Stomach (tissue), 4 donors: ENCODE data around the gene ADGRF5.
"Not testable (repeated sequence)": the region's sequence is repeated elsewhere in the genome, so short reads cannot be mapped to it uniquely, and the experiment has no call there.

Source experiments
- CTCF ChIP-seq, 7 experiments: fragments of 450-650 bp in 4 of 7; fragments of 200-600 bp in 3 of 7; sonication (generic) in 3 of 7; IDR thresholded peaks; one replicate each; pipeline ENCODE4 v1.5.1; 2016 to 2019; ENCODE audit warnings: antibody characterized with exemption in 7 of 7, control low read depth in 2 of 7, mild to moderate bottlenecking in 1 of 7
- EP300 ChIP-seq: sonication (generic); formaldehyde crosslinking; IDR thresholded peaks from one replicate; pipeline ENCODE4 v1.6.1; 2017; ENCODE audit warnings: antibody characterized with exemption
- POLR2A ChIP-seq, 4 donors: fragments of 450-650 bp; IDR thresholded peaks; one replicate each; pipeline ENCODE4 v1.6.1; 2016; ENCODE audit warnings: antibody characterized with exemption in 4 of 4, control low read depth in 2 of 4, mild to moderate bottlenecking in 1 of 4, moderate library complexity in 1 of 4
- POLR2AphosphoS5 ChIP-seq, 3 donors: sonication (generic); formaldehyde crosslinking; IDR thresholded peaks; one replicate each; pipeline ENCODE4 v1.6.1; 2016; ENCODE audit warnings: antibody characterized with exemption in 3 of 3

- peak in 4 of 7 experiments; percentile 37 to 72 (median 64) for TF ChIP-seq CTCF (IDR thresholded peaks at IDR 0.05)
- TF ChIP-seq POLR2A (IDR thresholded peaks at IDR 0.05); EP300; POLR2AphosphoS5 (IDR thresholded peaks at IDR 0.05): not testable (repeated sequence)
These were observed 65.8 kb downstream of the ADGRF5 start for GRCh38 chr6:46855966-46856365.
